HepG2 (cell line): Measurements from ENCODE around the gene PREX1.

Source experiments
- CHD2 ChIP-seq: IDR thresholded peaks from 2 replicates; pipeline ENCODE4 v1.6.1; 2011; ENCODE audit warnings: low read depth, low read length, improper control_type of control experiment
- EEA1 ChIP-seq: sonication (generic); formaldehyde crosslinking; IDR thresholded peaks from 2 replicates; pipeline ENCODE4 v1.5.1; 2020; ENCODE audit warnings: mild to moderate bottlenecking, missing genetic modification reagents, borderline replicate concordance
- HMG20B ChIP-seq: conservative IDR thresholded peaks from 2 replicates; pipeline ENCODE4 v1.6.1; 2016; ENCODE audit warnings: missing genetic modification reagents, missing compliant biosample characterization
- HNRNPUL1 ChIP-seq: fragments of 200-400 bp; formaldehyde crosslinking; IDR thresholded peaks from 2 replicates; pipeline ENCODE4 v1.6.1; 2017; ENCODE audit warnings: low read depth, mild to moderate bottlenecking, low read length, moderate library complexity
- JUN ChIP-seq: sonication (generic); formaldehyde crosslinking; IDR thresholded peaks from 2 replicates; pipeline ENCODE4 v1.4.0; 2020; ENCODE audit warnings: mild to moderate bottlenecking, missing genetic modification reagents
- MTERF4 ChIP-seq: sonication (generic); formaldehyde crosslinking; IDR thresholded peaks from 2 replicates; pipeline ENCODE4 v1.8.0; 2023; ENCODE audit warnings: mild to moderate bottlenecking, missing genetic modification reagents
- RBFOX2 ChIP-seq: fragments of 200-400 bp; formaldehyde crosslinking; IDR thresholded peaks from 2 replicates; pipeline ENCODE4 v1.6.1; 2017; ENCODE audit warnings: low read depth, mild to moderate bottlenecking, low read length
- TEAD3 ChIP-seq: optimal IDR thresholded peaks from 2 replicates; pipeline ENCODE3; 2016; ENCODE audit warnings: borderline replicate concordance
- ZNF331 ChIP-seq: sonication (generic); formaldehyde crosslinking; IDR thresholded peaks from 2 replicates; pipeline ENCODE4 v1.4.0; 2020; ENCODE audit warnings: missing genetic modification reagents
- ZNF512 ChIP-seq: sonication (generic); formaldehyde crosslinking; IDR thresholded peaks from 2 replicates; pipeline ENCODE4 v1.4.0; 2020; ENCODE audit warnings: mild to moderate bottlenecking, missing genetic modification reagents
- ZNF619 ChIP-seq: sonication (generic); formaldehyde crosslinking; IDR thresholded peaks from 2 replicates; pipeline ENCODE4 v1.4.0; 2020; ENCODE audit warnings: mild to moderate bottlenecking, missing genetic modification reagents
- ZNF788 ChIP-seq: sonication (generic); formaldehyde crosslinking; IDR thresholded peaks from 2 replicates; pipeline ENCODE4 v1.5.0; 2020; ENCODE audit warnings: mild to moderate bottlenecking, missing genetic modification reagents, borderline replicate concordance
- ZNF792 ChIP-seq: IDR thresholded peaks from 2 replicates; pipeline ENCODE4 v1.6.1; 2016
- TF ChIP-seq, protein P1 (sequence below): sonication (generic); formaldehyde crosslinking; IDR thresholded peaks from 2 replicates; pipeline ENCODE4 v1.9.0; 2021; ENCODE audit warnings: missing genetic modification reagents, borderline replicate concordance

DNA sequence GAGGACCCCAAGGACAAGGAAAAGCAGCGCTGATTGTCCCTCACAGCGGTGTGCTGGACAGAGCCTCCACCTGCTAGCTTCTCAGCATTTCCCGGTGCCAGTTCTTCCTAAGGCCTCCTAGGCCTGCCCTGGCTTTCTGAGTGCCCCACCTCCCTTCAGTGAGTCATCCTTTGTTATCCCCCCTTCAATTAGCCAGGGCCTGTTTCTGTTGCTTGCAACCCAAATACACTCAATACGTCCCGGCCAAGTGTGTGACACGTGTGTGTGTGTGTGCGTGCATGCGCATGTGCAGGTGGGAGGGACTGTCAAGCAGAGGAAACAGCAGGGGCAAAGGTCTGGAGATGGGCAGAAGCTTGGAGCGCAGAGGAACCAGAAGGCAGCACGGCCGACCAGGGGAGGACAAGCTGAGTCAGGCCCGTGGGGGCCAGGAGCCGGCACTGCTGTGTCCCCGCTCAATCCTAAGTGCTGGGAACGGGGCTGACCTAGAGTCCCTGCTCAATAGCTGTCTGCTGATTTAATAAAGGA is 159.8 kb downstream of the PREX1 start:
- TF ChIP-seq ZNF331 (CRISPR knock-in tag) (no peak), ZNF619 (CRISPR knock-in tag) (no peak; the same call in 1 of the 2 replicates), ZNF512 (CRISPR knock-in tag) (no peak), HNRNPUL1 (no peak), TEAD3 (peak; percentile 51), ZNF788 (no peak), RBFOX2 (no peak), ZNF792 (CRISPR knock-in tag) (no peak), CHD2 (no peak), HMG20B (CRISPR knock-in tag) (no peak), EEA1 (CRISPR knock-in tag) (no peak; the same call in 1 of the 2 replicates), MTERF4 (CRISPR knock-in tag) (no peak), JUN (CRISPR knock-in tag) (peak; percentile 67; the same call in 1 of the 2 replicates)
- TF ChIP-seq, protein P1, sequence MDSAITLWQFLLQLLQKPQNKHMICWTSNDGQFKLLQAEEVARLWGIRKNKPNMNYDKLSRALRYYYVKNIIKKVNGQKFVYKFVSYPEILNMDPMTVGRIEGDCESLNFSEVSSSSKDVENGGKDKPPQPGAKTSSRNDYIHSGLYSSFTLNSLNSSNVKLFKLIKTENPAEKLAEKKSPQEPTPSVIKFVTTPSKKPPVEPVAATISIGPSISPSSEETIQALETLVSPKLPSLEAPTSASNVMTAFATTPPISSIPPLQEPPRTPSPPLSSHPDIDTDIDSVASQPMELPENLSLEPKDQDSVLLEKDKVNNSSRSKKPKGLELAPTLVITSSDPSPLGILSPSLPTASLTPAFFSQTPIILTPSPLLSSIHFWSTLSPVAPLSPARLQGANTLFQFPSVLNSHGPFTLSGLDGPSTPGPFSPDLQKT: no peak
